HEK293T (cell line): Measurements from ENCODE around the gene ALOX5.

Experiments
- ARNT ChIP-seq: fragments of 450-650 bp; IDR thresholded peaks from 2 replicates; pipeline ENCODE4 v1.6.1; 2017; ENCODE audit warnings: mild to moderate bottlenecking
- BHLHE40 ChIP-seq: fragments of 450-650 bp; IDR thresholded peaks from 2 replicates; pipeline ENCODE4 v1.6.1; 2016; ENCODE audit warnings: mild to moderate bottlenecking, moderate library complexity, borderline replicate concordance
- ELF4 ChIP-seq: fragments of 450-650 bp; IDR thresholded peaks from 2 replicates; pipeline ENCODE4 v1.6.1; 2017; ENCODE audit warnings: antibody characterized with exemption
- FOXA1 ChIP-seq: fragments of 450-650 bp; IDR thresholded peaks from 2 replicates; pipeline ENCODE4 v1.6.1; 2016; ENCODE audit warnings: mild to moderate bottlenecking
- FOXK2 ChIP-seq: fragments of 450-650 bp; IDR thresholded peaks from 2 replicates; pipeline ENCODE4 v1.6.1; 2016; ENCODE audit warnings: mild to moderate bottlenecking
- FOXM1 ChIP-seq: fragments of 450-650 bp; IDR thresholded peaks from 2 replicates; pipeline ENCODE4 v1.6.1; 2017; ENCODE audit warnings: mild to moderate bottlenecking, borderline replicate concordance
- HDGF ChIP-seq: fragments of 450-650 bp; IDR thresholded peaks from 2 replicates; pipeline ENCODE4 v1.6.1; 2017; ENCODE audit warnings: antibody characterized with exemption, borderline replicate concordance
- LEF1 ChIP-seq: fragments of 450-650 bp; IDR thresholded peaks from 2 replicates; pipeline ENCODE4 v1.6.1; 2017; ENCODE audit warnings: mild to moderate bottlenecking, borderline replicate concordance
- NFRKB ChIP-seq: fragments of 450-650 bp; IDR thresholded peaks from 2 replicates; pipeline ENCODE4 v1.6.1; 2016; ENCODE audit warnings: mild to moderate bottlenecking, moderate library complexity
- SP1 ChIP-seq: fragments of 450-650 bp; IDR thresholded peaks from 2 replicates; pipeline ENCODE4 v1.6.1; 2017
- SUZ12 ChIP-seq: fragments of 450-650 bp; IDR thresholded peaks from 2 replicates; pipeline ENCODE4 v1.6.1; 2016; ENCODE audit warnings: mild to moderate bottlenecking
- TARDBP ChIP-seq: fragments of 450-650 bp; IDR thresholded peaks from 2 replicates; pipeline ENCODE4 v1.6.1; 2016
- ZNF384 ChIP-seq: fragments of 450-650 bp; IDR thresholded peaks from 2 replicates; pipeline ENCODE4 v1.6.1; 2016

DNA sequence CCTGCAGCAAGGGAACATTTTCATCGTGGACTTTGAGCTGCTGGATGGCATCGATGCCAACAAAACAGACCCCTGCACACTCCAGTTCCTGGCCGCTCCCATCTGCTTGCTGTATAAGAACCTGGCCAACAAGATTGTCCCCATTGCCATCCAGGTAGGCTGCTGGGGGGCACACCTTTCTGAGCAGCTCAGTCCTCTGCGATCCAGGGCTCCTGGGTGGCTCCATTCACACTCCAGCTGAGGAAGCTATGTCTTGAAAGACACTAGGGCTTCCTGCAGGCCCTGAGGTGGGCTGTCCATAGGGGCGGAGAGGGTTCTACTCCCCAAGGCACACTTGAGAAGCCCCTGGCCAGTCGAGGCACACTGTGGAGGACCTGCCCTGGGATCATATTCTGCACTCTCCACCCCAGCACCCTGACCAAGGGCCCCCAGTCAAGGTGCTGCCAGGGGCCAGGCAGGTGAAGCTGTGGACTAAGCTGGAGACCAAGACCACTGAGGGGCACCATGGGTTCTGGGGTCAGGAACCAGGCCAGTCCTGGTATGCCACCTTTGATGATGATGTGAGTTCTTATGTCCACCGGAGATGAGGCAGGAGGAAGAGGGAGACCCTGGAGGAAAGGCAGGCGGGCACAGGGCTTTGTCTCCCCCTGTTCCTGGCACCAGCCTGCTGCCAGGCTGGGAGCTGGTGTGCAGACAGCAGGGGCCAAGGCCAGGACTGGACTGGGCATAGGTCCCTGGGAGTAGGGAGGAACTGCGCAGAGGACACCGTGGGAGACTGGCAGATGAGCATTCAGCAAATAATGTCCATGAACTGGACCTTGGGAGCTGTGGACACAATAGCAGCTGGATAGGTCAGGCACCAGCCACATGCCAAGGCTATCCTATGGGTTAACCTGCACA, 54.8 kb downstream of the ALOX5 start:
- TF ChIP-seq FOXM1 (no peak), ELF4 (no peak), FOXA1 (no peak), SUZ12 (no peak), ZNF384 (no peak), HDGF (no peak), BHLHE40 (no peak), ARNT (no peak), FOXK2 (no peak), SP1 (no peak), NFRKB (no peak), LEF1 (no peak), TARDBP (no peak)
